HepG2 (cell line): ENCODE measurements around the gene XRCC3. TPM values are rescaled to one million over a fixed set of nuclear protein-coding genes. Genes with fewer than 3 reads are reported as not detected.

Source experiments
- ATAC-seq: fragments of 200-7000 bp; cut with Tn5 transposase; 3 replicates; pipeline ENCODE4 v1.9.1; 2020; ENCODE audit warnings: mild to moderate bottlenecking, moderate library complexity
- BruUV-seq: library from RNA; stranded (reverse); fragments of 400-500 nt; replicated peaks from 2 replicates; lab custom pipeline; 2021; lab: Mats Ljungman, UMichigan
- CTCF ChIA-PET: fragments of 300-600 bp; formaldehyde crosslinking; extraction: SDS; loops from one replicate; lab custom pipeline; 2021; ENCODE audit warnings: low total read pairs, inconsistent platforms, low intra/inter-chr PET ratio; lab: Yijun Ruan, JAX
- POLR2A ChIA-PET: fragments of 350-600 bp; sonication (Branson Sonifier 250); formaldehyde crosslinking; loops from one replicate; lab custom pipeline; 2020; ENCODE audit warnings: antibody characterized with exemption, inconsistent platforms; lab: Yijun Ruan, JAX
- DNase-seq: peaks from one replicate; pipeline ENCODE4 v3.0.0-alpha.2; 2015; ENCODE audit warnings: low spot score
- FAIRE-seq: peaks from 3 replicates; lab custom pipeline; 2011; peaks lifted over from hg19 to GRCh38; lab: Jason Lieb, UNC
- H2AFZ ChIP-seq: one replicate; pipeline ENCODE4 v1.6.1; 2011; ENCODE audit warnings: low read length, inconsistent platforms
- H3K27ac ChIP-seq: fragments of 300-600 bp; 3 replicates; pipeline ENCODE4 v1.8.0; 2011; ENCODE audit warnings: mixed run types, mild to moderate bottlenecking, mixed read lengths, low read length, inconsistent platforms; ENCODE audit not compliant: insufficient read depth; ENCODE audit errors: extremely low read length
- H3K27me3 ChIP-seq, 2 experiments: fragments of 200-600 bp in 1 of 2; 2 replicates in 1 of 2; 3 replicates in 1 of 2; pipeline versions ENCODE4 v1.6.0 to v1.8.0; 2011; ENCODE audit warnings: low read length in 2 of 2, mild to moderate bottlenecking in 2 of 2, moderate library complexity in 2 of 2, inconsistent platforms in 1 of 2; ENCODE audit not compliant: insufficient read depth in 2 of 2, control insufficient read depth in 1 of 2
- H3K36me3 ChIP-seq, 2 experiments: fragments of 200-600 bp in 1 of 2; replicated peaks in 1 of 2; 2 replicates in 1 of 2; 3 replicates in 1 of 2; pipeline versions ENCODE4 v1.5.1 to v1.8.0; 2011; ENCODE audit warnings: low read length in 2 of 2, inconsistent platforms in 1 of 2; ENCODE audit not compliant: insufficient read depth in 2 of 2, control insufficient read depth in 1 of 2
- H3K4me1 ChIP-seq: 2 replicates; pipeline ENCODE4 v1.5.1; 2012; ENCODE audit warnings: low read length, inconsistent platforms; ENCODE audit not compliant: insufficient read depth
- H3K4me2 ChIP-seq: 2 replicates; pipeline ENCODE4 v1.6.0; 2011; ENCODE audit warnings: low read depth, low read length, inconsistent platforms
- H3K4me3 ChIP-seq, 3 experiments: fragments of 200-600 bp in 1 of 3; sonication (generic), shearing (Covaris generic) in 1 of 3; replicated peaks in 1 of 3; 2 replicates each; pipeline ENCODE4 v1.5.1; 2011 to 2016; ENCODE audit warnings: low read length in 3 of 3, inconsistent platforms in 2 of 3, low read depth in 2 of 3, mild to moderate bottlenecking in 2 of 3, control low read depth in 1 of 3, mixed read lengths in 1 of 3; ENCODE audit not compliant: insufficient read depth in 1 of 3
- H3K79me2 ChIP-seq: one replicate; pipeline ENCODE4 v1.6.1; 2011; ENCODE audit warnings: low read length, inconsistent platforms; ENCODE audit not compliant: insufficient read depth
- H3K9ac ChIP-seq: 2 replicates; pipeline ENCODE4 v1.6.0; 2011; ENCODE audit warnings: mild to moderate bottlenecking, low read depth, low read length, inconsistent platforms; ENCODE audit not compliant: insufficient read depth
- H3K9me3 ChIP-seq: 2 replicates; pipeline ENCODE4 v1.5.1; 2012; ENCODE audit warnings: mild to moderate bottlenecking, low read length
- H4K20me1 ChIP-seq: 2 replicates; pipeline ENCODE4 v1.6.0; 2011; ENCODE audit warnings: inconsistent platforms, mild to moderate bottlenecking, low read length, moderate library complexity; ENCODE audit not compliant: insufficient read depth
- ARID4A ChIP-seq: sonication (generic); formaldehyde crosslinking; IDR thresholded peaks from 2 replicates; pipeline ENCODE4 v1.5.0; 2020; ENCODE audit warnings: mild to moderate bottlenecking, missing genetic modification reagents, borderline replicate concordance
- E2F2 ChIP-seq: sonication (generic); formaldehyde crosslinking; IDR thresholded peaks from 2 replicates; pipeline ENCODE4 v1.4.0; 2020; ENCODE audit warnings: missing genetic modification reagents, borderline replicate concordance
- THYN1 ChIP-seq: sonication (generic); formaldehyde crosslinking; IDR thresholded peaks from 2 replicates; pipeline ENCODE4 v1.8.1; 2023; ENCODE audit warnings: low read depth, mild to moderate bottlenecking, moderate library complexity, missing genetic modification reagents, borderline replicate concordance
- TRAFD1 ChIP-seq: sonication (generic); formaldehyde crosslinking; IDR thresholded peaks from 2 replicates; pipeline ENCODE4 v1.5.1; 2020; ENCODE audit warnings: missing genetic modification reagents, mild to moderate bottlenecking, borderline replicate concordance
- TRIM22 ChIP-seq: fragments of 450-650 bp; IDR thresholded peaks from 2 replicates; pipeline ENCODE4 v1.6.1; 2017
- ZBTB10 ChIP-seq: sonication (generic); formaldehyde crosslinking; IDR thresholded peaks from 2 replicates; pipeline ENCODE4 v1.4.0; 2020; ENCODE audit warnings: missing genetic modification reagents, borderline replicate concordance
- ZFP91 ChIP-seq: sonication (generic); formaldehyde crosslinking; IDR thresholded peaks from 2 replicates; pipeline ENCODE4 v1.9.0; 2022; ENCODE audit warnings: missing genetic modification reagents, mild to moderate bottlenecking, borderline replicate concordance
- ZNF333 ChIP-seq: sonication (generic); formaldehyde crosslinking; IDR thresholded peaks from 2 replicates; pipeline ENCODE4 v1.4.0; 2020; ENCODE audit warnings: mild to moderate bottlenecking, missing genetic modification reagents, borderline replicate concordance
- ZNF430 ChIP-seq: sonication (generic); formaldehyde crosslinking; IDR thresholded peaks from 2 replicates; pipeline ENCODE4 v1.9.0; 2021; ENCODE audit warnings: mild to moderate bottlenecking, missing genetic modification reagents
- ZNF607 ChIP-seq: sonication (generic); formaldehyde crosslinking; IDR thresholded peaks from 2 replicates; pipeline ENCODE4 v1.5.1; 2020; ENCODE audit warnings: missing genetic modification reagents, mild to moderate bottlenecking, borderline replicate concordance
- WGBS: methylation state at CpG from one replicate; pipeline ENCODE4 v1.1.6; 2017; ENCODE audit warnings: low lambda C conversion rate; 5-methylcytosine and 5-hydroxymethylcytosine counted together
- in situ Hi-C: cut with HindIII; loops from 2 replicates; pipeline ENCODE4 v1.10.0; 2017; ENCODE audit warnings: low pct_unique_long_range_greater_than_20kb; ENCODE audit not compliant: extremely low pct_ligation_motif_present
- intact Hi-C: fragments of 100-400 bp; cut with micrococcal nuclease; formaldehyde crosslinking; loops from one replicate; pipeline ENCODE4 v1.10.0; 2022; ENCODE audit not compliant: unreplicated experiment
- polyA plus RNA-seq, 8 experiments: library from polyadenylated mRNA; depleted of rRNA in 3 of 8; stranded (reverse) in 7 of 8; unstranded in 1 of 8; fragments of >200 nt; fragmentation: Illumina TruSeq in 4 of 8; extraction: Trizol in 4 of 8; gene quantifications; 2 replicates each; pipeline versions ENCODE4 v1.2.1 to v1.2.3, GENCODE V29; 2011 to 2016; ENCODE audit warnings: low read depth in 4 of 8, missing spikeins in 1 of 8, mixed read lengths in 1 of 8; ENCODE audit not compliant: insufficient read depth in 1 of 8
- total RNA-seq, 5 experiments: library from RNA; depleted of rRNA; stranded (reverse); fragments of >200 nt; fragmentation: Illumina TruSeq; extraction: Trizol; gene quantifications; 2 replicates each; pipeline ENCODE4 v1.2.3, GENCODE V29; 2016; ENCODE audit warnings: low read depth in 1 of 5

Gene XRCC3
- total and polyA plus RNA-seq, 2 of the 13 experiments (the other 11 are each of a cell fraction or from before 2014, with no cell fraction given): 5.4 to 25.8 TPM

- no peak for FAIRE-seq
- 96% methylated on average over 7 of the region's 19 CpGs for WGBS
- H3K27ac ChIP-seq: no peak overlapping the region
- TF ChIP-seq ARID4A (CRISPR knock-in tag): no peak
- TF ChIP-seq ZNF333 (CRISPR knock-in tag): no peak
- TF ChIP-seq TRIM22: no peak
- no peak for TF ChIP-seq ZNF430 (CRISPR knock-in tag)
- TF ChIP-seq ZNF607 (CRISPR knock-in tag): no peak
- no peak for TF ChIP-seq TRAFD1
- TF ChIP-seq E2F2 (CRISPR knock-in tag): no peak
- TF ChIP-seq ZBTB10 (CRISPR knock-in tag): no peak
- no peak for TF ChIP-seq ZFP91
- TF ChIP-seq THYN1 (CRISPR knock-in tag): no peak
Measured at GRCh38 chr14:103728141-103728540, 12.9 kb upstream of the XRCC3 start.

More at GRCh38 chr14:103728141-103728540, 12.9 kb upstream of the XRCC3 start:
- ATAC-seq: no peak
- peaks cover 17 to 46% of the 10 kb centered on the region in 2 experiments for H3K36me3 ChIP-seq
- intact Hi-C loops (no loop called here), in situ Hi-C loops (no loop called here)
- no peak overlapping the region for H3K9ac ChIP-seq
- H3K4me3 ChIP-seq: no peak overlapping the region
- no peaks in the 10 kb centered on the region for H3K27me3 ChIP-seq
- no peaks in the 10 kb centered on the region for H4K20me1 ChIP-seq
- DNase-seq: no peak
- no peaks in the 10 kb centered on the region for H3K4me1 ChIP-seq
- no TSS peak for BruUV-seq
- H2AFZ ChIP-seq: no peak overlapping the region
- H3K9me3 ChIP-seq: no peaks in the 10 kb centered on the region
- CTCF ChIA-PET: no interaction called here
- no peak overlapping the region for H3K4me2 ChIP-seq
- POLR2A ChIA-PET: no interaction called here
- H3K79me2 ChIP-seq: peaks cover 20% of the 10 kb centered on the region
